Activated T-cell treated with anti-CD3 and anti-CD28 coated beads, Interleukin-2, amount 50 U/mL, for 1 hour (primary cell): ENCODE data around the gene PKD1L1.
"Not testable (repeated sequence)": the region's sequence is repeated elsewhere in the genome, so short reads cannot be mapped to it uniquely, and the experiment has no call there.

Experiments used
- DNase-seq: peaks from one replicate; pipeline ENCODE4 v3.0.0-alpha.2; 2020

Gene PKD1L1

GRCh38 chr7:47937711-47938573, 10.3 kb downstream of the PKD1L1 start:
- DNase-seq, result no peak

DNA sequence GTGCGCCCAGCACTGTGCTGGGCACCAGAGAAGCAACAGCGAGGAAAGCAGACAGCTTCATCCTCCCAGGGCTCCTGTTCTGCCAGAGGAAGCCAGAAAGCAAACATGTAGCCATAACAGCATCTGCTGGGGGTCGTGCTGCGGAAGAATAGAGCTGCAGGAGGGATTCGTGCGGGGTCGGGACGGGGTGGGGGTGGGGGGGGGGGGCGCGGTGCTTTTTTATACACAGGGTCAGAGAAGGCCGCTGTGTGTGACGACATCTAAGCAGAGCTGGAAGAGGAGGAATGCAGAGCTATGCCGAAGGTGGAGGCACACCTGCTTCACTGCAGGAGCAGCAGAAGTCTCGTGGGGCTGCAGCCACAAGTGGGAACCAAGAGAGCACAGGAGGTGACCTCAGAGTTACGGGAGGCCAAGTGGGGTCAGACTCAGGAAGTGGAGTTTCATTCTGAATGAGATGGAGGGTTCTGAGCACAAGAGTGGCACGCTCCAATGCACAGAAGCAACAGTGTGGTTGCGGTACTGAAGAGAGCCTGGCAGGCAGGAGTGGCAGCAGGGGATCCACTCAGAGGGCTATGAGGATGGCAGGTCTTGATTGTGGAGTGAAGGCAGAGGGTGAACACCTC, 11.1 kb downstream of the PKD1L1 start:
- no peak for DNase-seq

GRCh38 chr7:47936323-47936722, 11.9 kb downstream of the PKD1L1 start:
- no peak for DNase-seq

DNA sequence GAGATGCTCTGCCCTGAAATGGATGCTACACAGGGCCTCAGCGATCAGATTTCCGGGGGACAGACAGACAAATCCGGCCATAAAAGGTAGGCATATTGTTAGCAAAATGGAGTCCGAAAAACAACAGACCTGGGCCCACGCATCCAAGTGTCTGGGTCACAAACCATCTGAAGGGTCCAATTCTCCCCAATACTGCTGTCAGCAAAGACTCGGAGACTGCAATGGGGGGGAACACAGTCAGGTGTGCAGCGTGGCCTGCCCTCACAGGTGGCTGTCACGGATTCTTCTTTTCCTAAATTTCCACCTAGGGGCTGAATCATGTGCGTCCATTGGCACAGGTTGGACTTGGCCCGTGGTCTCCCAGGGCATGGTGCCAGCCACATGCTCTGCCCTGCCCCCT, 12.9 kb downstream of the PKD1L1 start:
- DNase-seq, result no peak

DNA sequence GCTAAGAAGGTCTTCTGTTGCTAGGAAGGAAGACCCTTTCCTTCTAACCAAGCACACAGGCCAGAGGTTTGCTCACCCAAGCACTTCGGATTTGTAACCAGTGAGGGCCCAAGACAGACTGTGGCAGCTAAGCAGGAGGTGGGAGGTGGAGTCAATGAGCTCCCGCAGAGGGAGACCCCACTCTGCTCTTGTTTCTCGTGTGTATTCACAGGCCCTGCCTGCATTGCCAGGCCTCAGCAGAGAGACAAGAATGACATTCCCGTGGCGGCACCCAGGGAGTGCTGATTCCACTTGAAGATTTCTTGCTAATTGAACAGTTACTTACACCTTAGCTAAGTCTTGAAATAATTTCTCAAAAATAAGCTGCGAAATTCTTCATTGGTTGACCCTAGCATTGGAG, 13.4 kb downstream of the PKD1L1 start:
- no peak for DNase-seq

DNA sequence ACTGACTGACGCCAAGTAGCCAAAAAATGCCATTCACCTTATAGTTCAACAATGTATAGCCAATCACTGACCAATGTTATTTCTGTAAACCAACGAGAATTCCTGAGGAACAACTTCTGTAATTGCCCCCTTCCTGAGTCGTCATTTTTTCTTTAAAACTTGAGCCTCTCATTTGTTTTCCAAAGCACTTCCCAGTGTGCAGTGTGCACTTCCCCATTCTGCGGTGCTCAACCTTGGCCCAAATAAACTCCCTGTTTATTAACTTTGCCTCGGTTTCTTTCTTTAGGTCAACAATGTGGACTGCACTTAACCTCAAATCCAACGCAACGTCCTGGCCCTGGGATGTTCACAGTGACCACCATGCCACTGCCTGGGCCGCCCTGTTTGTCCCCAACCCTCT, 15.1 kb downstream of the PKD1L1 start:
- DNase-seq, result no peak

GRCh38 chr7:47932466-47933037, 15.7 kb downstream of the PKD1L1 start:
- no peak for DNase-seq

DNA sequence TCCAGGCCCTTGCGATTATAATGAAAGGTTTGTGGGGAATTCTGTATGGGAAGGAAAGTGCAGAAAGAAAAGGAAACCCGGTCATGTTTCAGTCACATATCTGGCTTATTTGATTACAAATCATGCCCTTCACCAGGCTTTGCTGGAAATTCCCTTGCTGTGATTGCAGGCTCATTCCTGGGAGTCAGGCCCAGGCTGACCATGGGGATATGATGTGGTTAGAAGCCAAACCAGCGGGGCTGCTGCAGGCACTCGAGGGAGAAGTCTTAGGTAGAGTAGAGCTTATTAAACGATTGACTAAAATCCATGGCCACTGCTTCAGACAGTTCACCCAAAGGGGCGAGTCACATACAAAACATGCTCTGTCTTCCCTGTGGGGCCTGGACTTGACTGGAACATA, 16.2 kb downstream of the PKD1L1 start:
- no peak for DNase-seq

- DNase-seq, result no peak
These were observed 17.0 kb downstream of the PKD1L1 start for GRCh38 chr7:47931005-47932004.

DNA sequence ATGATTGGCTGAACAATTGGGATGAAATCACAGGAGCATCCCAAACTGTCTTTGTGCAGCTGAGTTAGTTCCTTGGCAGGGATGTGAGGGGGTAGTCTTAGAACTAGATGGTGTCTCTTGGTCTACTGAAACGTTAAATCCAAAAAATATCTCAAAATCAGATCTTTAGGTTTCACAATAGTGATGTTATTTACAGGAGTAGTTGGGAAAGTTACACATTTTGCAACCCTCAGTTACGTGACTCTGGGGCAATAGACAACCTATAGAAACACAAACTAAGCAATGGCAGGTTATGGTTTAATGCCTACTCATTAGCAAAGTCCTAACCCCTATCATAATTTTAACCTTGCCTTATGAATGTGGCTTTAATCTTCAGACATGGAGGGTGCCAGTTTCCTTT, 24.0 kb downstream of the PKD1L1 start:
- no peak for DNase-seq

- not testable (repeated sequence) for DNase-seq
These were observed 25.0 kb downstream of the PKD1L1 start for GRCh38 chr7:47923081-47923875.

- not testable (repeated sequence) for DNase-seq
These were observed 31.8 kb downstream of the PKD1L1 start for GRCh38 chr7:47916514-47916913.

- DNase-seq, result no peak
These were observed 32.7 kb downstream of the PKD1L1 start for GRCh38 chr7:47915616-47915976.

DNA sequence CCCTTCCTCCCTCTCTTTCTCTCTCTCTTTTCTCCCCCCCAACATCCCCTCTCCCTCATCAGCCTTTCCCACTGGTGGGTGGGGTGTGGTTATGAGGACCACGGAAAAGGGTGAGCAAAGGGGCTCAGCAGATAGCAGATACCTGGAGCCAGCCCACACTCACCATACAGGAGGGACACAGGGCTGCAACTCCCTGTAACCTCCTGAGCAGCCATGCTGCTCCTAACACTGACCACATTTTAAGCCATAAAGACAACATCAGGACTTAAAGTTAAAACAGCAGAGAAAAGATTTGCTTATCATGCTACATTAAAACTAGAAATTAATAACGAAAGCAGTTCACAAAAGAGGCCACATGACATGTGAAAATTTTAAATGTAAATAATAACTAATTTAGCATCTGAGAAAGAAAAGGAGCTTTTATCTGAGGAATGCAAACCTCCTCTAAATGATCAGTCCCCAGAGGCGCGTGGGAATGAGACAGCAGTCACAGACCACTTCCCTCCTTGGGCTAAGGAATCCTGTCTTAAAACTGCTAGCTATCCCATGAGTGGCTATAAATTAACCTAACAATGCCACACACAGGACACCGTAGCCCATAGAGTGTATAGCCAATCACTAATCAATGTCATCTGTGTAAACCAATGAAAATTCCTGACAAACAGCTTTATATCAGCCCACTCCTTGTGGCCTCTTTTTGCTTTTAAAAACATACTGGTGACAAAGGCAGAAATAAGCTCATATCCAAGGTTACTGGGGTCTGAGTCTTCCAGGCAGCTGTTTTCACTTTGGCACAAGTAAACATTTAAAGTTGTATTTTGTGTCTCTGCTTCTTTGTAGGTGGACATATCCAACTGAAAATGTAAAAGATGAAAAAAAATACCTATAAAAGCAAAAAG, 33.3 kb downstream of the PKD1L1 start:
- DNase-seq, result no peak

- no peak for DNase-seq
These were observed 35.9 kb downstream of the PKD1L1 start for GRCh38 chr7:47912332-47912731.

DNA sequence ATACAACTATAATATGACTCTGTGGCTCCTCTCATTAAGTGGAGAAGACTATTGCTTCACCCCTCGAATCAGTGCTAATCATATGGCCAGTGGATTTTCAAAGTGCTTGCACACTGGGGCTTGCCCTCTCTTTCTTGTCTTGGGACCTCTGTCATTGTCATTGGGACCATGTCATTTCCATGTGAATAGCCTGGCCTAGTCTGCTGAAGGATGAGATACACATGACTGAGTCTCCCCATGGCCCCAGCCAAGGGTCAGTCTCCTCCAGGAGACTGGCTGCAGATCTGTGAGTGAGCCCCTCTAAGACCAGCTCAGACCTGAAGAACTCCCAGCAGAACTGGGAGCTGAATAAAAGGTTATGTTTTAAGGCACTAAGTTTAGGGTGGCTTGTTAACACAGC, 39.5 kb downstream of the PKD1L1 start:
- DNase-seq, result no peak

DNA sequence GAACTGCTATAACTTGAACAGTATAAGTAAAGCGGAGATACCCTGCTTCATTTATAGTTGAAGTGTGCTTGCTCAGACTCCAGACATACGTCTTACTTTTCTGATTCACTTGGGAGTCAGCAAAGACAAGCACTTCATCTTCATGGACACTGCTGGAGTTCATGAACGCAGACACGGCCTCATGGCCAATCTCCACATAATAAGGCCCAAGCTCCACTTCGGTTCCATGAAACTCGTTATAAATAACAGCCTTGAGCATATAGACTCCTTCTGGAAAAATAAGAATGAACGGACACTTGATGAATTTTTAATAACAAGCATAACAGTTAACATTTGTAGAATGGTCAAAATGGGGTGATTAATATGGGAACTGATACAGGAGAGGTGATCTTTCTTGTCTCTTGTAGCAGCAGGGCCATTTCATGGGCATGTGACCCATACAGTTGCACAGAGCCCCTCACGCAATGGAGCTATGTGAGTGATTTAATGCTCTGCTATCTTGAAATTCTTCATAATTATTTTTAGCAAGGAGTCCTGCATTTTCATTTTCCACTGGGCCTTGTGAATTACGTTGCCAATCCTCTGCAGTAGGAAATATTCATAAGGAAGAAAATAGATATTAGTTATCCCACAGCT, 40.2 kb downstream of the PKD1L1 start:
- DNase-seq, result no peak

- no peak for DNase-seq
These were observed 41.4 kb downstream of the PKD1L1 start for GRCh38 chr7:47906883-47907282.

- DNase-seq, result no peak
These were observed 43.0 kb downstream of the PKD1L1 start for GRCh38 chr7:47905076-47905920.

DNA sequence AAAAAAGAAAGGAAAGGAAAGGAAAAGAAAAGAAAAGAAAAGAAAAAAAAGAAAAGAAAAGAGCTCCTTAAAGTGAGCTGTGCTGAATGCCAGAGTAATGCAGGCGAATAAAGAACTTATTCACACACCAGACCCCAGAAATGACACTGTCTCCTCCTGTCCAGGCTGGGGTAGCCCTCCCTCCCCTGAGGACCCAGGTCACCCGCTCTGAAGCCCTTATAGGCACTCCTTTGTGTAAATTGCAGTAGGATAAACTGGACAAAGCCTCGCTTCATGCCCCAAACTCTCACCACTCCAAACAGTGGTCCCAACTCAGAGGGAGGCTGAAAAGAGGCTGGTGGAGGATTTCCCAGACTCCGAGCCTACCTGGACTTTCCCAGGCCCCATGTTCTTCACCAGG, 46.3 kb downstream of the PKD1L1 start:
- DNase-seq, result no peak
